Esophagus squamous epithelium (tissue), 5 donors: ENCODE data around the gene EPN3. TPM values are rescaled to one million over a fixed set of nuclear protein-coding genes. Genes with fewer than 3 reads are reported as not detected.

Source experiments
- DNase-seq: peaks from one replicate; lab custom pipeline; 2025; lab: John Stamatoyannopoulos, UW
- H3K27ac ChIP-seq, 4 donors: fragments of 200-600 bp; sonication (generic); one replicate each; pipeline ENCODE4 v1.5.1; 2016 to 2019; ENCODE audit warnings: mild to moderate bottlenecking in 1 of 4
- H3K27me3 ChIP-seq, 4 donors: fragments of 200-600 bp; sonication (generic); 1 replicate in 3 of 4; 2 replicates in 1 of 4; pipeline versions ENCODE4 v1.5.1 to v1.6.0; 2017 to 2021; ENCODE audit warnings: antibody characterized with exemption in 1 of 4
- H3K36me3 ChIP-seq, 3 donors: fragments of 200-600 bp; sonication (generic); one replicate each; pipeline ENCODE4 v1.5.1; 2016 to 2019
- H3K4me1 ChIP-seq, 3 donors: fragments of 200-600 bp; sonication (generic); one replicate each; pipeline ENCODE4 v1.5.1; 2017 to 2019
- H3K4me3 ChIP-seq, 4 donors: fragments of 200-600 bp; sonication (generic); 1 replicate in 3 of 4; 2 replicates in 1 of 4; pipeline ENCODE4 v1.5.1; 2016 to 2019; ENCODE audit warnings: mild to moderate bottlenecking in 2 of 4, moderate library complexity in 1 of 4
- H3K9me3 ChIP-seq, 3 donors: fragments of 200-600 bp; sonication (generic); one replicate each; pipeline ENCODE4 v1.5.1; 2016 to 2019
- POLR2A ChIP-seq, 4 donors: fragments of 450-650 bp; IDR thresholded peaks; one replicate each; pipeline ENCODE4 v1.6.1; 2017; ENCODE audit warnings: antibody characterized with exemption in 4 of 4, mild to moderate bottlenecking in 4 of 4, moderate library complexity in 3 of 4
- WGBS, 2 donors: methylation state at CpG; one replicate each; pipeline ENCODE4 v1.1.5; 2018; 5-methylcytosine and 5-hydroxymethylcytosine counted together
- intact Hi-C: fragments of 100-400 bp; cut with DNase I; formaldehyde crosslinking; loops from one replicate; pipeline ENCODE4 v1.15.0; 2022
- total RNA-seq, 4 donors: library from RNA; depleted of rRNA; stranded (reverse); fragments of >200 nt; gene quantifications; one replicate each; pipeline ENCODE4 v1.1.0, GENCODE V29; 2016
- TF ChIP-seq, protein P1 (sequence below), 6 experiments: fragments of 450-650 bp in 4 of 6; fragments of 200-600 bp in 2 of 6; sonication (generic) in 2 of 6; IDR thresholded peaks; one replicate each; pipeline ENCODE4 v1.5.1; 2016 to 2019; ENCODE audit warnings: antibody characterized with exemption in 6 of 6, mild to moderate bottlenecking in 4 of 6, moderate library complexity in 4 of 6
- donor health status: DM: yes; HTN: yes; CAD: no.

The EPN3 gene
- total RNA-seq, 4 donors from 2014 or later: 24.5 to 111 (median 51.8) TPM

GRCh38 chr17:50584116-50584515, 51.6 kb downstream of the EPN3 start:
- 68 to 76% methylated on average over 4 of the region's 4 CpGs for WGBS, 2 donors
- Histone ChIP-seq H3K27ac (no peak overlapping the region), H3K9me3 (no peaks in the 10 kb centered on the region), H3K27me3 (peaks cover 0 to 17% (median 0%) of the 10 kb centered on the region in 4 donors), H3K4me3 (no peak overlapping the region), H3K36me3 (no peaks in the 10 kb centered on the region), H3K4me1 (peaks cover 2 to 8% (median 7%) of the 10 kb centered on the region in 3 donors)
- TF ChIP-seq, protein P1, sequence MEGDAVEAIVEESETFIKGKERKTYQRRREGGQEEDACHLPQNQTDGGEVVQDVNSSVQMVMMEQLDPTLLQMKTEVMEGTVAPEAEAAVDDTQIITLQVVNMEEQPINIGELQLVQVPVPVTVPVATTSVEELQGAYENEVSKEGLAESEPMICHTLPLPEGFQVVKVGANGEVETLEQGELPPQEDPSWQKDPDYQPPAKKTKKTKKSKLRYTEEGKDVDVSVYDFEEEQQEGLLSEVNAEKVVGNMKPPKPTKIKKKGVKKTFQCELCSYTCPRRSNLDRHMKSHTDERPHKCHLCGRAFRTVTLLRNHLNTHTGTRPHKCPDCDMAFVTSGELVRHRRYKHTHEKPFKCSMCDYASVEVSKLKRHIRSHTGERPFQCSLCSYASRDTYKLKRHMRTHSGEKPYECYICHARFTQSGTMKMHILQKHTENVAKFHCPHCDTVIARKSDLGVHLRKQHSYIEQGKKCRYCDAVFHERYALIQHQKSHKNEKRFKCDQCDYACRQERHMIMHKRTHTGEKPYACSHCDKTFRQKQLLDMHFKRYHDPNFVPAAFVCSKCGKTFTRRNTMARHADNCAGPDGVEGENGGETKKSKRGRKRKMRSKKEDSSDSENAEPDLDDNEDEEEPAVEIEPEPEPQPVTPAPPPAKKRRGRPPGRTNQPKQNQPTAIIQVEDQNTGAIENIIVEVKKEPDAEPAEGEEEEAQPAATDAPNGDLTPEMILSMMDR (IDR thresholded peaks at IDR 0.05): no peak
- TF ChIP-seq POLR2A (IDR thresholded peaks at IDR 0.05): no peak
- no peak for DNase-seq
- intact Hi-C loops: no loop called here

DNA sequence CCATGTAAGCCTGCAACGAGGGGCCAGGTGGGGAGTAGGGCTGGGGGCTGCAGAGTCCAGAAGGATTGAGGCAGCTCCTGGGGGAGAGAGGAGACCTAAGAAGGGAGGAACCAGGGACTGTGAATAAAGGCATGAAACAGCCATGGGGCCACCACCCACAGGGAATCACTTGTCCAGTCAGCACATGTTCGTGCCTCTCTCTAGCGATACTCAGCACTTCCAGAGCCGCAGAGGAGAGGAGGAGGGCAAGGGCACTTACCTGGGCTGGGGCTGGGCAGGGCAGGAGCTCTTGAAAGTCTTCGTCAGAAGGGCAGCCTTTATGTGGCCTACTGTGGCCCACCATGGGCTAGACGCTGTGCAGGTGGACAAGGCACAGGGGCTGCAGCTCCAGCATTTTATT, 52.2 kb downstream of the EPN3 start:
- TF ChIP-seq, protein P1 (IDR thresholded peaks at IDR 0.05): no peak
- no peak for TF ChIP-seq POLR2A (IDR thresholded peaks at IDR 0.05)

GRCh38 chr17:50585346-50585745, 52.8 kb downstream of the EPN3 start:
- H3K27me3 ChIP-seq: peaks cover 0 to 4% (median 0%) of the 10 kb centered on the region in 4 donors
- WGBS, 2 donors: 60 to 63% methylated on average over 3 to 4 of the region's 4 CpGs
- intact Hi-C loops: no loop called here
- peaks cover 4 to 21% (median 20%) of the 10 kb centered on the region in 3 donors for H3K4me1 ChIP-seq
- no peak for DNase-seq
- TF ChIP-seq, protein P1 (IDR thresholded peaks at IDR 0.05): no peak
- no peak for TF ChIP-seq POLR2A (IDR thresholded peaks at IDR 0.05)
- H3K36me3 ChIP-seq: no peaks in the 10 kb centered on the region
- no peak overlapping the region for H3K27ac ChIP-seq
- H3K9me3 ChIP-seq: no peaks in the 10 kb centered on the region
- H3K4me3 ChIP-seq: no peak overlapping the region

More for the DNA sequence above, 52.2 kb downstream of the EPN3 start:
- Histone ChIP-seq H3K36me3 (no peaks in the 10 kb centered on the region), H3K4me3 (no peak overlapping the region), H3K27me3 (peaks cover 0 to 10% (median 0%) of the 10 kb centered on the region in 4 donors), H3K9me3 (no peaks in the 10 kb centered on the region), H3K4me1 (peaks cover 4 to 15% (median 14%) of the 10 kb centered on the region in 3 donors), H3K27ac (no peak overlapping the region)
- intact Hi-C loops: no loop called here
- no peak for DNase-seq
- 29 to 62% methylated on average over 5 to 6 of the region's 6 CpGs for WGBS, 2 donors

DNA sequence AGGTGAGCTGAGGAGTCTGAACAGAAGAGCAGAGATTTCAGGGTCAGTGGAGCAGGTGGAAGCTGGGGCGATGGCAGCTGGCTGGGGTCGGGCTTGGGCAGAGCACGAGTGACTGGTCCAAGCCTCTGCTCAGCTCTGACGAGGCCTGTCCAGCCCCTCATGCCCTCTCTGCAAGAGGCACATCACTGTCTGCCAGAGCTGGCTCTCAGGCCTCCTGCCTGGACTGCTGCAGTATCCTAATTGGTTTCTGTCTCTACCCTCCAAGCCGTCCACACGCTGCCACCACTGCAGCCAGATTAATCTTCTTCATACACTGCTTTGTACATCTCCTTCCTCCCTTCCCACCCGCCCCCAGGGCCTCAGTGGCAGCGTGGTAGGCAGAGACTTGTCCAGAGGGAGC, 53.4 kb downstream of the EPN3 start:
- WGBS, 2 donors: 58 to 74% methylated on average over 4 to 6 of the region's 8 CpGs
- no peak overlapping the region for H3K4me3 ChIP-seq
- H3K27ac ChIP-seq: no peak overlapping the region
- no peaks in the 10 kb centered on the region for H3K27me3 ChIP-seq
- intact Hi-C loops: no loop called here
- peaks cover 4 to 21% (median 20%) of the 10 kb centered on the region in 3 donors for H3K4me1 ChIP-seq
- no peak for TF ChIP-seq POLR2A (IDR thresholded peaks at IDR 0.05)
- TF ChIP-seq, protein P1 (IDR thresholded peaks at IDR 0.05): no peak
- H3K9me3 ChIP-seq: no peaks in the 10 kb centered on the region
- DNase-seq: no peak
- H3K36me3 ChIP-seq: no peaks in the 10 kb centered on the region

GRCh38 chr17:50586421-50587247, 54.1 kb downstream of the EPN3 start:
- H3K4me1 ChIP-seq: peaks cover 4 to 21% (median 20%) of the 10 kb centered on the region in 3 donors
- 89 to 92% methylated on average over 2 to 6 of the region's 9 CpGs for WGBS, 2 donors
- intact Hi-C loops: no loop called here
- H3K4me3 ChIP-seq: no peak overlapping the region
- H3K27ac ChIP-seq: no peak overlapping the region
- no peak for DNase-seq
- no peaks in the 10 kb centered on the region for H3K27me3 ChIP-seq
- H3K9me3 ChIP-seq: no peaks in the 10 kb centered on the region
- TF ChIP-seq POLR2A (IDR thresholded peaks at IDR 0.05): no peak
- TF ChIP-seq, protein P1 (IDR thresholded peaks at IDR 0.05): no peak
- no peaks in the 10 kb centered on the region for H3K36me3 ChIP-seq
